ENCODE data around the gene CDC14B.
"Not testable (repeated sequence)": the region's sequence is repeated elsewhere in the genome, so short reads cannot be mapped to it uniquely, and the experiment has no call there.

The CDC14B gene

GRCh38 chr9:96615411-96615810 is 4.2 kb downstream of the CDC14B start:
- no peak overlapping the region for H3K4me3 ChIP-seq (replicated peaks; ENCODE audit: low read depth, low read length)
- no peak for TF ChIP-seq CTCF (IDR thresholded peaks at IDR 0.05; ENCODE audit: insufficient read depth, low read length, poor library complexity, severe bottlenecking)
- peaks cover 2% of the 10 kb centered on the region; the same call in 1 of the 2 replicates for H3K27me3 ChIP-seq (replicated peaks; ENCODE audit: control insufficient read depth, insufficient read depth, low read length)
- no peak for DNase-seq (ENCODE audit: extremely low read depth, insufficient read length)
- H3K36me3 ChIP-seq (ENCODE audit: control insufficient read depth, insufficient read depth, low read length) = no peaks in the 10 kb centered on the region

- DNase-seq (ENCODE audit: extremely low read depth, insufficient read length); H3K36me3 ChIP-seq (ENCODE audit: control insufficient read depth, insufficient read depth, low read length); H3K4me3 ChIP-seq (replicated peaks; ENCODE audit: low read depth, low read length); H3K27me3 ChIP-seq (replicated peaks; ENCODE audit: control insufficient read depth, insufficient read depth, low read length): not testable (repeated sequence)
Observed at GRCh38 chr9:96614664-96615063, 5.0 kb downstream of the CDC14B start.

GRCh38 chr9:96612966-96613589 is 6.6 kb downstream of the CDC14B start:
- no peak for TF ChIP-seq CTCF (IDR thresholded peaks at IDR 0.05; ENCODE audit: insufficient read depth, low read length, poor library complexity, severe bottlenecking)

GRCh38 chr9:96612105-96612965 is 7.3 kb downstream of the CDC14B start:
- Histone ChIP-seq H3K27me3 (replicated peaks; ENCODE audit: control insufficient read depth, insufficient read depth, low read length) (peaks cover 2% of the 10 kb centered on the region; the same call in 1 of the 2 replicates), H3K4me3 (replicated peaks; ENCODE audit: low read depth, low read length) (no peak overlapping the region), H3K36me3 (ENCODE audit: control insufficient read depth, insufficient read depth, low read length) (no peaks in the 10 kb centered on the region)
- DNase-seq (ENCODE audit: extremely low read depth, insufficient read length) = no peak
- no peak for TF ChIP-seq CTCF (IDR thresholded peaks at IDR 0.05; ENCODE audit: insufficient read depth, low read length, poor library complexity, severe bottlenecking)

More at GRCh38 chr9:96612966-96613589, 6.6 kb downstream of the CDC14B start:
- Histone ChIP-seq H3K36me3 (ENCODE audit: control insufficient read depth, insufficient read depth, low read length) (no peaks in the 10 kb centered on the region), H3K4me3 (replicated peaks; ENCODE audit: low read depth, low read length) (no peak overlapping the region), H3K27me3 (replicated peaks; ENCODE audit: control insufficient read depth, insufficient read depth, low read length) (peaks cover 2% of the 10 kb centered on the region; the same call in 1 of the 2 replicates)
- no peak for DNase-seq (ENCODE audit: extremely low read depth, insufficient read length)

- Histone ChIP-seq H3K4me3 (replicated peaks; ENCODE audit: low read depth, low read length) (no peak overlapping the region), H3K36me3 (ENCODE audit: control insufficient read depth, insufficient read depth, low read length) (no peaks in the 10 kb centered on the region), H3K27me3 (replicated peaks; ENCODE audit: control insufficient read depth, insufficient read depth, low read length) (peaks cover 2% of the 10 kb centered on the region; the same call in 1 of the 2 replicates)
- DNase-seq (ENCODE audit: extremely low read depth, insufficient read length) = no peak
- TF ChIP-seq CTCF (IDR thresholded peaks at IDR 0.05; ENCODE audit: insufficient read depth, low read length, poor library complexity, severe bottlenecking) = no peak
Observed at GRCh38 chr9:96611302-96611701, 8.3 kb downstream of the CDC14B start.

- H3K36me3 ChIP-seq (ENCODE audit: control insufficient read depth, insufficient read depth, low read length) = no peaks in the 10 kb centered on the region
- no peak overlapping the region for H3K4me3 ChIP-seq (replicated peaks; ENCODE audit: low read depth, low read length)
- DNase-seq (ENCODE audit: extremely low read depth, insufficient read length) = no peak
- H3K27me3 ChIP-seq (replicated peaks; ENCODE audit: control insufficient read depth, insufficient read depth, low read length) = peaks cover 2% of the 10 kb centered on the region; the same call in 1 of the 2 replicates
- no peak for TF ChIP-seq CTCF (IDR thresholded peaks at IDR 0.05; ENCODE audit: insufficient read depth, low read length, poor library complexity, severe bottlenecking)
Observed at GRCh38 chr9:96609732-96610131, 9.9 kb downstream of the CDC14B start.
